ENCODE measurements around the gene FNIP2. TPM values are rescaled to one million over a fixed set of nuclear protein-coding genes. Genes with fewer than 3 reads are reported as not detected.
A peak's percentile ranks its signal among the peaks of the same experiment; 100 is the strongest.

Gene FNIP2
- polyA plus RNA-seq, 1 of the 3 experiments (the other 2 are of a cell fraction): 0.97 TPM

GRCh38 chr4:158814207-158814606 lies 45.4 kb downstream of the FNIP2 start:
- H3K27ac ChIP-seq (ENCODE audit: low read depth in 2 of 2, low read length in 1 of 2): peak overlapping the region; percentile 40 to 54; a peak in 3 of 4 replicates

DNA sequence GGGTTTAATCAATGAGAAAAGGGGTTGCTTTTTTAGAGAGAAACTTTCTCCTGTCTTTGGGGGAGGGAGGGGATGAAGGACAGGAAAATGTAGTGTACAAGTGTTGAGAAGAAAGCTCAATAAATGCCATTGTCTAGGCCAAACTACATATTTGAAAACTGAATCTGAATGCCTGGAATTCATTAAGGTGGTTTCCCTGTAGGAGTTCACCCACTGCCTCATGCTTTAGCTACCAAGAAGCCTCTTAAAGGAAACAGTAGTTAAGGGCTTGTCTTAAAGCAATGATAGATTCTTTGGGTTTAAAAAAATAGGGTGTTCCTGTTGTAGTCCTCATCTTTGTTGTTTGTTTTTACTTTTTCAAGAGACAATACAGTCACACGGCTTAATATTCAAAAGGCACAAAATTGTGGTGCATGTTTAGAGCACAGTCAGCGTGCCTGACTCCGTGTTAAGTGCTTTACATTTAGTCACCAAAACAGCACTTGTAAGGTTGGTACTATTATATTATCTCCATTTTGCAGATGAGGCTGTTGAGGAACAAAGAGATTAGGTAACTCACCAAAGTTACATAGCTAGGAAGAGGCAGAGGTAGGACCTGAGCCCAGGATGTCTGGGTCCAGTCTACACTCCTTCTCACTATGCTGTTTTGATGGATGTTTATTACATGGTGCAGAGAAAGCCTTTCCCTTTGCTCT lies 46.0 kb downstream of the FNIP2 start:
- whole genome bisulfite sequencing (ENCODE audit: low lambda C conversion rate): 92% methylated on average over 3 of the region's 3 CpGs
- H3K36me3 ChIP-seq (replicated peaks in 1 of 2; ENCODE audit: control insufficient read depth in 1 of 2, insufficient read depth in 2 of 2, low read length in 1 of 2): no peaks in the 10 kb centered on the region
- no peaks in the 10 kb centered on the region for H4K20me1 ChIP-seq (ENCODE audit: insufficient read depth)
- no peak overlapping the region for H2AFZ ChIP-seq (ENCODE audit: low read depth)
- no peaks in the 10 kb centered on the region for H3K9me3 ChIP-seq
- DNase-seq: no peak
- H3K27ac ChIP-seq (ENCODE audit: low read depth in 2 of 2, low read length in 1 of 2): peak overlapping the region; percentile 54 to 56
- H3K9ac ChIP-seq: peak overlapping the region; percentile 0; the same call in 1 of the 2 replicates
- H3K9me2 ChIP-seq: no peaks in the 10 kb centered on the region
- H3F3A ChIP-seq (replicated peaks; ENCODE audit: insufficient read depth): peaks cover 21% of the 10 kb centered on the region
- H3K27me3 ChIP-seq (ENCODE audit: insufficient read depth): no peaks in the 10 kb centered on the region
- H3K4me2 ChIP-seq: peak overlapping the region; percentile 3; the same call in 1 of the 2 replicates
- TF ChIP-seq TCF12 (IDR thresholded peaks at IDR 0.05) (peak; percentile 74), GABPA (IDR thresholded peaks at IDR 0.05; ENCODE audit: low read depth) (no peak), JUND (IDR thresholded peaks at IDR 0.05) (0 out of 2 replicates have a peak, but pooled peaks have one; percentile 25), PBX3 (IDR thresholded peaks at IDR 0.05) (peak; percentile 34), FOSL2 (IDR thresholded peaks at IDR 0.05; ENCODE audit: borderline replicate concordance, low read depth) (peak; percentile 30; the same call in 1 of the 2 replicates), MXI1 (IDR thresholded peaks at IDR 0.05; ENCODE audit: low read depth, low read length) (no peak), TEAD4 (IDR thresholded peaks at IDR 0.05; ENCODE audit: borderline replicate concordance, insufficient read depth) (0 out of 2 replicates have a peak, but pooled peaks have one; percentile 12)
- TF ChIP-seq, protein P1, sequence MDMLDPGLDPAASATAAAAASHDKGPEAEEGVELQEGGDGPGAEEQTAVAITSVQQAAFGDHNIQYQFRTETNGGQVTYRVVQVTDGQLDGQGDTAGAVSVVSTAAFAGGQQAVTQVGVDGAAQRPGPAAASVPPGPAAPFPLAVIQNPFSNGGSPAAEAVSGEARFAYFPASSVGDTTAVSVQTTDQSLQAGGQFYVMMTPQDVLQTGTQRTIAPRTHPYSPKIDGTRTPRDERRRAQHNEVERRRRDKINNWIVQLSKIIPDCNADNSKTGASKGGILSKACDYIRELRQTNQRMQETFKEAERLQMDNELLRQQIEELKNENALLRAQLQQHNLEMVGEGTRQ (IDR thresholded peaks at IDR 0.05; ENCODE audit: borderline replicate concordance, low read depth, low read length): no peak
- POLR2A ChIA-PET: no interaction called here
- H3K4me1 ChIP-seq (ENCODE audit: control insufficient read depth in 1 of 2, insufficient read depth in 2 of 2, low read depth in 1 of 2, low read length in 1 of 2): peaks cover 6 to 15% of the 10 kb centered on the region in 2 experiments; a peak in 3 of 4 replicates
- H3K4me3 ChIP-seq (ENCODE audit: low read depth in 2 of 2, low read length in 1 of 2): no peak overlapping the region
- CTCF ChIA-PET: interaction anchor here (0.6 to 1.0 kb wide), 3 partner anchors 14 to 389 kb away, joined by 3 read pairs; no protein-coding TSS in a partner anchor
- H3K79me2 ChIP-seq (ENCODE audit: insufficient read depth): peaks cover 54% of the 10 kb centered on the region

More at GRCh38 chr4:158814207-158814606, 45.4 kb downstream of the FNIP2 start:
- Histone ChIP-seq H3K9me3 (no peaks in the 10 kb centered on the region), H3K4me3 (ENCODE audit: low read depth in 2 of 2, low read length in 1 of 2) (no peak overlapping the region), H3K79me2 (ENCODE audit: insufficient read depth) (peaks cover 50% of the 10 kb centered on the region), H2AFZ (ENCODE audit: low read depth) (no peak overlapping the region), H3K9me2 (no peaks in the 10 kb centered on the region), H3K4me2 (peak overlapping the region; percentile 3; the same call in 1 of the 2 replicates), H3K27me3 (ENCODE audit: insufficient read depth) (no peaks in the 10 kb centered on the region), H4K20me1 (ENCODE audit: insufficient read depth) (no peaks in the 10 kb centered on the region), H3K9ac (no peak overlapping the region), H3F3A (replicated peaks; ENCODE audit: insufficient read depth) (peaks cover 26% of the 10 kb centered on the region), H3K36me3 (replicated peaks in 1 of 2; ENCODE audit: control insufficient read depth in 1 of 2, insufficient read depth in 2 of 2, low read length in 1 of 2) (no peaks in the 10 kb centered on the region), H3K4me1 (ENCODE audit: control insufficient read depth in 1 of 2, insufficient read depth in 2 of 2, low read depth in 1 of 2, low read length in 1 of 2) (peaks cover 10 to 15% of the 10 kb centered on the region in 2 experiments; a peak in 3 of 4 replicates)
- CTCF ChIA-PET: interaction anchor here (0.6 kb wide), 1 partner anchor 390 kb away, joined by 3 read pairs; no protein-coding TSS in a partner anchor
- POLR2A ChIA-PET: no interaction called here
- WGBS (ENCODE audit: low lambda C conversion rate): 83% methylated on average over 3 of the region's 3 CpGs
- TF ChIP-seq TCF12 (IDR thresholded peaks at IDR 0.05): no peak
- TF ChIP-seq NFIC (IDR thresholded peaks at IDR 0.05; ENCODE audit: borderline replicate concordance): no peak
- TF ChIP-seq MEF2A (IDR thresholded peaks at IDR 0.05; ENCODE audit: borderline replicate concordance, low read depth): no peak
- TF ChIP-seq TEAD4 (IDR thresholded peaks at IDR 0.05; ENCODE audit: borderline replicate concordance, insufficient read depth): no peak
- TF ChIP-seq, protein P2, sequence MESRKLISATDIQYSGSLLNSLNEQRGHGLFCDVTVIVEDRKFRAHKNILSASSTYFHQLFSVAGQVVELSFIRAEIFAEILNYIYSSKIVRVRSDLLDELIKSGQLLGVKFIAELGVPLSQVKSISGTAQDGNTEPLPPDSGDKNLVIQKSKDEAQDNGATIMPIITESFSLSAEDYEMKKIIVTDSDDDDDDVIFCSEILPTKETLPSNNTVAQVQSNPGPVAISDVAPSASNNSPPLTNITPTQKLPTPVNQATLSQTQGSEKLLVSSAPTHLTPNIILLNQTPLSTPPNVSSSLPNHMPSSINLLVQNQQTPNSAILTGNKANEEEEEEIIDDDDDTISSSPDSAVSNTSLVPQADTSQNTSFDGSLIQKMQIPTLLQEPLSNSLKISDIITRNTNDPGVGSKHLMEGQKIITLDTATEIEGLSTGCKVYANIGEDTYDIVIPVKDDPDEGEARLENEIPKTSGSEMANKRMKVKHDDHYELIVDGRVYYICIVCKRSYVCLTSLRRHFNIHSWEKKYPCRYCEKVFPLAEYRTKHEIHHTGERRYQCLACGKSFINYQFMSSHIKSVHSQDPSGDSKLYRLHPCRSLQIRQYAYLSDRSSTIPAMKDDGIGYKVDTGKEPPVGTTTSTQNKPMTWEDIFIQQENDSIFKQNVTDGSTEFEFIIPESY (IDR thresholded peaks at IDR 0.05; ENCODE audit: borderline replicate concordance, low read depth): no peak
- no peak for TF ChIP-seq PBX3 (IDR thresholded peaks at IDR 0.05)
- no peak for TF ChIP-seq NRF1 (IDR thresholded peaks at IDR 0.05; ENCODE audit: low read depth, low read length)
- no peak for DNase-seq

Data from SK-N-SH (cell line).